ENCODE data around the gene CDH22. TPM values are rescaled to one million over a fixed set of nuclear protein-coding genes. Genes with fewer than 3 reads are reported as not detected.

Gene CDH22
- total and polyA plus RNA-seq, 12 donors = 0.19 to 2.9 (median 0.97) TPM; not detected in 4

DNA sequence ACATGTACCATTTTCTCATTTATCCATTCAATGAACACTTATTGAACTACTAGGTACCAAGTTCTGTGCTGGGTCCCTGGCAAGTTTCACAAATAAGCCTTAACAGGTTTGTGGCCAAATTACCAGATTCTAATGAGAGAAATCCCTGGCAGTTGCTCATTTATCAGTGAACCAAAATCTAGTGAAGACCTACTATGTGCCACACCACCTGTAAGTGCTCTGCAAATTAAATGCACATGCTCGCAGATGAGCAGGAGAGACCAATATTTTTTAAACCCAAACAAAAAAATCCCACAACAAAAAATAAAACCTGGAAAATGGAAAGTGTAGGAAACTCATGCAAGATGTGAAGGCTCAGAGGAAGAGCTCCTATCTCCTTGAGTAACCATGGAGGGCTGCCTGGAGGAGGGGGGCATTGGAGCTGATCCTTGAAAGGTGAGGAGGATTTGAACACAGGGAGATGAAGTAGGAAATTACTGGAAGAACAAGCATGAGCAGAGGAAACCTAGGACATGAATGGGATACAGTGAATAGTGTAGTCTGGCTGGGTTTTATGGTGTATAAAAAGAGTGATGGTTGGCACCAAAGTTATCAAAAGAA lies 48.9 kb downstream of the CDH22 start:
- Histone ChIP-seq H3K27me3 (no peaks in the 10 kb centered on the region), H3K4me1 (replicated peaks in 1 of 2) (no peaks in the 10 kb centered on the region)
- intact Hi-C loops (cut with DNase I) = no loop called here

DNA sequence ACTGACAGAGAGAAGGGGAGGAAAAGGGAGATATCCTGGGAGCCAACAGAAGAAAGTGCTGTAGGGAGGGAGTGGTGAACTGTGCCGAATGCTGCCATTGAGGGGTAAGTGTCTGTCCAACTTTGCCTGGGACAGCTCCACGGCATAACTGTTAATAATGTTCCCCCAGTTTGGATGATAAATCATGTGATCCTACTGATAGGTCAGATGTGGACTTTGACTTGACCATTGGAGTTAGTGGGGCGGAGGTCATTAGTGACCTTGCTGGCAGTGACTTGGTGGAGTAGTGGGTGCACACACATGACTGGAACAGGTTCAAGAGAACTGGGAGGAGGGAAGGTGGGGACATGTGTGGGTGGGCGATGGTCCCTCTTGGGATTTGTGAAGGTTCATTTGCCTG lies 50.4 kb downstream of the CDH22 start:
- no peak for TF ChIP-seq POLR2A (IDR thresholded peaks at IDR 0.05)
- no peak for TF ChIP-seq CTCF (IDR thresholded peaks at IDR 0.05)
- H3K27me3 ChIP-seq = no peaks in the 10 kb centered on the region
- intact Hi-C loops (cut with DNase I) = no loop called here
- H3K4me3 ChIP-seq = no peak overlapping the region
- WGBS, 4 donors = 74 to 81% (median 77%) methylated on average over 4 of the region's 4 CpGs
- H3K36me3 ChIP-seq (replicated peaks in 1 of 2) = no peaks in the 10 kb centered on the region
- no peaks in the 10 kb centered on the region for H3K9me3 ChIP-seq (replicated peaks in 1 of 3)
- no peak overlapping the region for H3K27ac ChIP-seq
- no peak for DNase-seq
- no peaks in the 10 kb centered on the region for H3K4me1 ChIP-seq (replicated peaks in 1 of 2)

More for the DNA sequence above, 48.9 kb downstream of the CDH22 start:
- TF ChIP-seq CTCF (IDR thresholded peaks at IDR 0.05) (no peak), POLR2A (IDR thresholded peaks at IDR 0.05) (no peak)
- H3K27ac ChIP-seq = no peak overlapping the region
- 85 to 93% (median 92%) methylated on average over 1 of the region's 1 CpG for WGBS, 4 donors
- H3K9me3 ChIP-seq (replicated peaks in 1 of 3) = no peaks in the 10 kb centered on the region
- no peaks in the 10 kb centered on the region for H3K36me3 ChIP-seq (replicated peaks in 1 of 2)
- no peak overlapping the region for H3K4me3 ChIP-seq
- DNase-seq = no peak

GRCh38 chr20:46256293-46256692 lies 52.0 kb downstream of the CDH22 start:
- Histone ChIP-seq H3K27me3 (peaks cover 8% of the 10 kb centered on the region), H3K27ac (no peak overlapping the region), H3K9me3 (replicated peaks in 1 of 3) (no peaks in the 10 kb centered on the region), H3K4me1 (replicated peaks in 1 of 2) (no peaks in the 10 kb centered on the region), H3K4me3 (no peak overlapping the region), H3K36me3 (replicated peaks in 1 of 2) (no peaks in the 10 kb centered on the region)
- no peak for TF ChIP-seq CTCF (IDR thresholded peaks at IDR 0.05)
- TF ChIP-seq POLR2A (IDR thresholded peaks at IDR 0.05) = no peak
- DNase-seq = no peak
- intact Hi-C loops (cut with DNase I) = no loop called here
- 60 to 71% (median 67%) methylated on average over 4 of the region's 4 CpGs for WGBS, 4 donors

DNA sequence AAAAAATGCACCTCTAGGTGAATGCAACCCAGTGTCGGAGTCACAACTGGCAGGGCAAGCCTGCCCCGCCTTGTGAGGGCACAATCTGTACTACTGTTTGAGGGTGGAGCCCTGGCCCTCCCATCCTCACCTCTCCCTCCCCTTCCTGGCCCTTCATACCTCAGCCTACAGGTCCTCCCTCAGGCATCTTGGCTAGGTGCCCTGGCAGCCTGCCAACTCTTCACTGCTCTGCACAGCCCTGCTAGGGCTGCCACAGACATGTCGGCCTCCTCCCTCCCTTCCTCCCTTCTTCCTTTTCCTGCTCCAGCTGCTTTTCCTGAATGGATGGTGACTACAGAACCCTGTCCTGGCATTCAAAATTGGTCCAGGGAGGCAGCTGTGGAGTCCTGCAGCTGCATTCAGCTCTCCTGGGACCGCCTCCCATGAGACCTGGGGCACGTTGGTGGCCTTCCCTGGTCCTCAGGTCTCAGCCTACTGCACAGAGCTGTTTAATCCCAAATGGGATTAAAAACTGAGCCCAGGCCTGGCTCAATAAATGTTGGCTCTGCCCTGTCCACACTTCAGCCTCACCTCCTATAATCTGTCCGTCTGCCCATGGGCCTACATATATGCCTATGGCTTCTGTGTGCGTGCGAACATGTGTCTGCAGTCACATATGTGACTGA lies 52.7 kb downstream of the CDH22 start:
- Histone ChIP-seq H3K27ac (no peak overlapping the region), H3K4me3 (no peak overlapping the region), H3K27me3 (peaks cover 15% of the 10 kb centered on the region), H3K36me3 (replicated peaks in 1 of 2) (no peaks in the 10 kb centered on the region), H3K4me1 (replicated peaks in 1 of 2) (no peaks in the 10 kb centered on the region), H3K9me3 (replicated peaks in 1 of 3) (no peaks in the 10 kb centered on the region)
- intact Hi-C loops (cut with DNase I) = no loop called here
- DNase-seq = peak; percentile 79 to 92 (median 86)
- WGBS, 4 donors = 69 to 76% (median 73%) methylated on average over 8 of the region's 8 CpGs
- TF ChIP-seq CTCF (IDR thresholded peaks at IDR 0.05) (no peak), POLR2A (IDR thresholded peaks at IDR 0.05) (no peak)

Measured in adrenal gland (tissue), 12 donors.